ENCODE data around the gene TSNAXIP1. TPM values are rescaled to one million over a fixed set of nuclear protein-coding genes. Genes with fewer than 3 reads are reported as not detected.

TSNAXIP1 gene
- total and polyA plus RNA-seq, 12 donors, result 0.72 to 18.7 (median 2.3) TPM

GRCh38 chr16:67873435-67874370 lies 67.0 kb downstream of the TSNAXIP1 start:
- Histone ChIP-seq H3K4me1 (replicated peaks in 1 of 2) (peaks cover 10 to 18% of the 10 kb centered on the region in 2 donors), H3K4me3 (peak overlapping the region; percentile 25 to 97 (median 65)), H3K27ac (peak overlapping the region in 4 of 5 donors; percentile 58 to 83 (median 71)), H3K36me3 (replicated peaks in 1 of 2) (peaks cover 0 to 46% of the 10 kb centered on the region in 2 donors), H3K27me3 (no peaks in the 10 kb centered on the region), H3K9me3 (replicated peaks in 1 of 3) (no peaks in the 10 kb centered on the region)
- 14 to 20% (median 15%) methylated on average over 14 to 23 of the region's 23 CpGs for WGBS, 4 donors
- DNase-seq, result peak in 1 of 7 donors; percentile 18
- intact Hi-C loops (cut with DNase I), result no loop called here
- TF ChIP-seq CTCF (IDR thresholded peaks at IDR 0.05) (no peak), POLR2A (IDR thresholded peaks at IDR 0.05) (no peak)

GRCh38 chr16:67874372-67874771 lies 67.7 kb downstream of the TSNAXIP1 start:
- no peak for DNase-seq
- no peak for TF ChIP-seq POLR2A (IDR thresholded peaks at IDR 0.05)
- no peak for TF ChIP-seq CTCF (IDR thresholded peaks at IDR 0.05)
- WGBS, 4 donors, result 56 to 87% (median 79%) methylated on average over 3 of the region's 3 CpGs
- intact Hi-C loops (cut with DNase I), result no loop called here
- no peaks in the 10 kb centered on the region for H3K27me3 ChIP-seq
- H3K9me3 ChIP-seq (replicated peaks in 1 of 3), result no peaks in the 10 kb centered on the region
- H3K36me3 ChIP-seq (replicated peaks in 1 of 2), result peaks cover 0 to 48% of the 10 kb centered on the region in 2 donors
- peak overlapping the region in 1 of 4 donors; percentile 97 for H3K4me3 ChIP-seq
- peaks cover 10 to 18% of the 10 kb centered on the region in 2 donors for H3K4me1 ChIP-seq (replicated peaks in 1 of 2)
- H3K27ac ChIP-seq, result no peak overlapping the region

DNA sequence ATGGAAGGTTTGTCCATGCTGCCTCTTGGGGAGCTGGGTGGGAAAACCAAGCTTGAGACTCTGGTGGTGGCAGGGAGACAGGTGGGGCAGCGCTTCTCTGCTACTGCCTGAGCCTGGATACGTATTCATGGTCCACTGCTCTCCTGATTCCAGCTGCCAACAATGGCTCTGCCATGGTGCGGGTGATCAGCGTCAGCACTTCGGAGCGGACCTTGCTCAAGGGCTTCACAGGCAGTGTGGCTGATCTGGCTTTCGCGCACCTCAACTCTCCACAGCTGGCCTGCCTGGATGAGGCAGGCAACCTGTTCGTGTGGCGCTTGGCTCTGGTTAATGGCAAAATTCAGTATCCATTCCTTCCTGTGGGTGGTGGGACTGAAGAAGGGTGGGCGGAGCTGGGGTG lies 70.4 kb downstream of the TSNAXIP1 start:
- Histone ChIP-seq H3K9me3 (replicated peaks in 1 of 3) (no peaks in the 10 kb centered on the region), H3K4me3 (no peak overlapping the region), H3K27me3 (no peaks in the 10 kb centered on the region), H3K4me1 (replicated peaks in 1 of 2) (peaks cover 14 to 29% of the 10 kb centered on the region in 2 donors), H3K36me3 (replicated peaks in 1 of 2) (peaks cover 0 to 59% of the 10 kb centered on the region in 2 donors), H3K27ac (no peak overlapping the region)
- 91 to 97% (median 94%) methylated on average over 7 to 11 of the region's 11 CpGs for WGBS, 4 donors
- no peak for DNase-seq
- no peak for TF ChIP-seq POLR2A (IDR thresholded peaks at IDR 0.05)
- no peak for TF ChIP-seq CTCF (IDR thresholded peaks at IDR 0.05)
- intact Hi-C loops (cut with DNase I), result no loop called here

Small RNA genes lying within 50 kb of the gene (small RNA-seq; reads per million reads assigned to genes)
- 0 reads per million in 2 donors for gene AC040162.2

Other genes starting within 250 kb of the TSNAXIP1 start
- gene CTCF, start 244.4 kb upstream of the TSNAXIP1 start, total RNA-seq, result 10 to 100 TPM; 24.8 to 53.5 (median 30.7) TPM
- 10 to 100 TPM; 18.4 to 34.6 (median 27.4) TPM for gene CTCF, start 244.4 kb upstream of the TSNAXIP1 start, polyA plus RNA-seq
- gene CARMIL2, start 161.7 kb upstream of the TSNAXIP1 start, total RNA-seq, result 1 to 10 TPM in 5 of 9 donors, under 1 TPM in 4; 0.24 to 2.5 (median 1.0) TPM
- 10 to 100 TPM in 1 of 3 donors, 1 to 10 TPM in 1, under 1 TPM in 1; 0.35 to 18.5 (median 4.1) TPM for gene CARMIL2, start 161.7 kb upstream of the TSNAXIP1 start, polyA plus RNA-seq
- gene ACD, start 146.6 kb upstream of the TSNAXIP1 start, total RNA-seq, result 10 to 100 TPM in 8 of 9 donors, 1 to 10 TPM in 1; 9.2 to 47.0 (median 18.7) TPM
- 10 to 100 TPM in 2 of 3 donors, 1 to 10 TPM in 1; 7.3 to 26.5 (median 24.3) TPM for gene ACD, start 146.6 kb upstream of the TSNAXIP1 start, polyA plus RNA-seq
- 10 to 100 TPM in 4 of 9 donors, 1 to 10 TPM in 5; 1.9 to 49.1 (median 9.3) TPM for gene PARD6A, start 145.9 kb upstream of the TSNAXIP1 start, total RNA-seq
- gene PARD6A, start 145.9 kb upstream of the TSNAXIP1 start, polyA plus RNA-seq, result 1 to 10 TPM; 1.5 to 9.3 (median 6.7) TPM
- gene ENKD1, start 140.1 kb upstream of the TSNAXIP1 start, total RNA-seq, result 10 to 100 TPM in 8 of 9 donors, 1 to 10 TPM in 1; 8.8 to 69.8 (median 18.1) TPM
- gene ENKD1, start 140.1 kb upstream of the TSNAXIP1 start, polyA plus RNA-seq, result 100 to 1,000 TPM in 1 of 3 donors, 10 to 100 TPM in 1, 1 to 10 TPM in 1; 3.0 to 113 (median 72.5) TPM
- gene C16orf86, start 140.1 kb upstream of the TSNAXIP1 start, total RNA-seq, result 10 to 100 TPM in 4 of 9 donors, 1 to 10 TPM in 5; 4.1 to 17.9 (median 7.8) TPM
- gene C16orf86, start 140.1 kb upstream of the TSNAXIP1 start, polyA plus RNA-seq, result 10 to 100 TPM in 1 of 3 donors, 1 to 10 TPM in 1, under 1 TPM in 1; 0.57 to 14.4 (median 8.2) TPM
- gene GFOD2, start 87.6 kb upstream of the TSNAXIP1 start, total RNA-seq, result 10 to 100 TPM; 14.2 to 43.5 (median 17.8) TPM
- gene GFOD2, start 87.6 kb upstream of the TSNAXIP1 start, polyA plus RNA-seq, result 10 to 100 TPM; 16.0 to 16.7 (median 16.7) TPM
- 10 to 100 TPM in 7 of 9 donors, 1 to 10 TPM in 2; 9.4 to 74.1 (median 23.1) TPM for gene RANBP10, start 329 bp upstream of the TSNAXIP1 start, total RNA-seq
- gene RANBP10, start 329 bp upstream of the TSNAXIP1 start, polyA plus RNA-seq, result 10 to 100 TPM; 19.1 to 45.8 (median 20.1) TPM
- gene THAP11, start 35.4 kb downstream of the TSNAXIP1 start, total RNA-seq, result 10 to 100 TPM; 19.9 to 85.6 (median 34.3) TPM
- 1 to 10 TPM; 8.4 to 8.6 (median 8.5) TPM for gene THAP11, start 35.4 kb downstream of the TSNAXIP1 start, polyA plus RNA-seq
- gene NUTF2, start 40.0 kb downstream of the TSNAXIP1 start, total RNA-seq, result 100 to 1,000 TPM in 2 of 9 donors, 10 to 100 TPM in 7; 30.0 to 201 (median 79.5) TPM
- 100 to 1,000 TPM; 131 to 170 (median 134) TPM for gene NUTF2, start 40.0 kb downstream of the TSNAXIP1 start, polyA plus RNA-seq
- gene CENPT, start 40.8 kb downstream of the TSNAXIP1 start, total RNA-seq, result 10 to 100 TPM; 18.1 to 58.6 (median 33.6) TPM
- gene CENPT, start 40.8 kb downstream of the TSNAXIP1 start, polyA plus RNA-seq, result 100 to 1,000 TPM in 2 of 3 donors, 10 to 100 TPM in 1; 15.8 to 250 (median 126) TPM
- gene EDC4, start 66.2 kb downstream of the TSNAXIP1 start, total RNA-seq, result 10 to 100 TPM; 34.0 to 70.8 (median 48.8) TPM
- gene EDC4, start 66.2 kb downstream of the TSNAXIP1 start, polyA plus RNA-seq, result 100 to 1,000 TPM in 1 of 3 donors, 10 to 100 TPM in 2; 57.8 to 115 (median 73.3) TPM
- 10 to 100 TPM in 1 of 9 donors, 1 to 10 TPM in 2, under 1 TPM in 4, not detected in 2; 0.72 to 28.2 (median 0.92) TPM for gene NRN1L, start 78.0 kb downstream of the TSNAXIP1 start, total RNA-seq
- 1 to 10 TPM in 2 of 3 donors, under 1 TPM in 1; 0.99 to 6.8 (median 2.5) TPM for gene NRN1L, start 78.0 kb downstream of the TSNAXIP1 start, polyA plus RNA-seq
- gene PSKH1, start 86.4 kb downstream of the TSNAXIP1 start, total RNA-seq, result 10 to 100 TPM; 19.9 to 43.7 (median 26.3) TPM
- 10 to 100 TPM in 2 of 3 donors, 1 to 10 TPM in 1; 9.5 to 18.2 (median 15.4) TPM for gene PSKH1, start 86.4 kb downstream of the TSNAXIP1 start, polyA plus RNA-seq
- gene CTRL, start 125.0 kb downstream of the TSNAXIP1 start, total RNA-seq, result 1 to 10 TPM in 4 of 9 donors, under 1 TPM in 4, not detected in 1; 0.26 to 2.2 (median 1.0) TPM
- gene CTRL, start 125.0 kb downstream of the TSNAXIP1 start, polyA plus RNA-seq, result 1 to 10 TPM in 2 of 3 donors, under 1 TPM in 1; 0.09 to 4.6 (median 3.2) TPM
- 10 to 100 TPM; 42.0 to 71.9 (median 61.0) TPM for gene PSMB10, start 130.0 kb downstream of the TSNAXIP1 start, total RNA-seq
- 100 to 1,000 TPM in 2 of 3 donors, 10 to 100 TPM in 1; 12.6 to 315 (median 305) TPM for gene PSMB10, start 130.0 kb downstream of the TSNAXIP1 start, polyA plus RNA-seq
- gene LCAT, start 137.2 kb downstream of the TSNAXIP1 start, total RNA-seq, result 10 to 100 TPM in 4 of 9 donors, 1 to 10 TPM in 5; 4.1 to 27.6 (median 9.4) TPM
- gene LCAT, start 137.2 kb downstream of the TSNAXIP1 start, polyA plus RNA-seq, result 100 to 1,000 TPM in 1 of 3 donors, 10 to 100 TPM in 1, 1 to 10 TPM in 1; 3.0 to 240 (median 91.1) TPM
- 100 to 1,000 TPM in 1 of 9 donors, 10 to 100 TPM in 8; 15.4 to 101 (median 72.9) TPM for gene SLC12A4, start 161.7 kb downstream of the TSNAXIP1 start, total RNA-seq
- 100 to 1,000 TPM in 1 of 3 donors, 10 to 100 TPM in 2; 39.6 to 111 (median 47.0) TPM for gene SLC12A4, start 161.7 kb downstream of the TSNAXIP1 start, polyA plus RNA-seq
- under 1 TPM in 1 of 9 donors, not detected in 8; 0.11 TPM for gene DPEP3, start 173.6 kb downstream of the TSNAXIP1 start, total RNA-seq
- gene DPEP3, start 173.6 kb downstream of the TSNAXIP1 start, polyA plus RNA-seq, result under 1 TPM; 0.07 to 0.32 (median 0.11) TPM
- gene DPEP2, start 192.6 kb downstream of the TSNAXIP1 start, total RNA-seq, result 1 to 10 TPM in 6 of 9 donors, under 1 TPM in 3; 0.35 to 2.0 (median 1.5) TPM
- 1 to 10 TPM in 2 of 3 donors, under 1 TPM in 1; 0.27 to 8.4 (median 1.2) TPM for gene DPEP2, start 192.6 kb downstream of the TSNAXIP1 start, polyA plus RNA-seq
- gene DPEP2NB, start 209.0 kb downstream of the TSNAXIP1 start, total RNA-seq, result not detected
- gene DPEP2NB, start 209.0 kb downstream of the TSNAXIP1 start, polyA plus RNA-seq, result not detected
- gene DDX28, start 216.3 kb downstream of the TSNAXIP1 start, total RNA-seq, result 10 to 100 TPM in 7 of 9 donors, 1 to 10 TPM in 2; 6.4 to 18.4 (median 13.7) TPM
- gene DDX28, start 216.3 kb downstream of the TSNAXIP1 start, polyA plus RNA-seq, result 10 to 100 TPM in 1 of 3 donors, 1 to 10 TPM in 2; 6.8 to 13.0 (median 9.1) TPM
- 10 to 100 TPM in 6 of 9 donors, 1 to 10 TPM in 3; 6.3 to 25.3 (median 13.1) TPM for gene DUS2, start 216.4 kb downstream of the TSNAXIP1 start, total RNA-seq
- 10 to 100 TPM in 2 of 3 donors, 1 to 10 TPM in 1; 7.1 to 13.2 (median 10.1) TPM for gene DUS2, start 216.4 kb downstream of the TSNAXIP1 start, polyA plus RNA-seq